GM12878 (cell line): ENCODE data around the gene PITPNB. TPM values are rescaled to one million over a fixed set of nuclear protein-coding genes. Genes with fewer than 3 reads are reported as not detected.

Experiments
- ATAC-seq: fragments of 200-7000 bp; cut with Tn5 transposase; 3 replicates; pipeline ENCODE4 v1.9.1; 2020; ENCODE audit warnings: mild to moderate bottlenecking, moderate library complexity
- BruUV-seq: library from RNA; stranded (reverse); fragments of 400-500 nt; replicated peaks from 2 replicates; lab custom pipeline; 2021; lab: Mats Ljungman, UMichigan
- CTCF ChIA-PET: fragments of 300-600 bp; sonication (Branson Sonifier 250); formaldehyde crosslinking; extraction: SDS; loops from one replicate; lab custom pipeline; 2021; ENCODE audit warnings: inconsistent platforms; lab: Yijun Ruan, JAX
- POLR2A ChIA-PET: fragments of 350-600 bp; formaldehyde crosslinking; extraction: SDS; loops from one replicate; lab custom pipeline; 2021; ENCODE audit warnings: inconsistent platforms; lab: Charles Lee
- RAD21 ChIA-PET: fragments of 300-600 bp; sonication (Branson Sonifier 250); formaldehyde crosslinking; loops from one replicate; lab custom pipeline; 2023; ENCODE audit warnings: antibody characterized with exemption; ENCODE audit not compliant: unreplicated experiment; lab: Charles Lee
- SMC1A ChIA-PET: fragments of 300-600 bp; sonication (Branson Sonifier 250); formaldehyde crosslinking; loops from one replicate; lab custom pipeline; 2023; ENCODE audit not compliant: unreplicated experiment, uncharacterized antibody; lab: Charles Lee
- DNase-seq: peaks from one replicate; pipeline ENCODE4 v3.0.0-alpha.2; 2011; ENCODE audit warnings: low read depth, low spot score
- FAIRE-seq: peaks from 3 replicates; lab custom pipeline; 2011; peaks lifted over from hg19 to GRCh38; lab: Jason Lieb, UNC
- H2AFZ ChIP-seq: 2 replicates; pipeline ENCODE4 v1.6.0; 2011; ENCODE audit warnings: low read depth, low read length, control low read depth; ENCODE audit not compliant: control insufficient read depth
- H3K27ac ChIP-seq: 2 replicates; pipeline ENCODE4 v1.5.1; 2011; ENCODE audit warnings: control low read depth; ENCODE audit not compliant: control insufficient read depth, insufficient read depth
- H3K27me3 ChIP-seq, 2 experiments: replicated peaks in 1 of 2; 2 replicates each; pipeline versions ENCODE4 v1.6.0 to v1.6.1; 2011; ENCODE audit warnings: low read length in 1 of 2; ENCODE audit not compliant: control insufficient read depth in 2 of 2, insufficient read depth in 2 of 2
- H3K36me3 ChIP-seq, 2 experiments: 2 replicates each; pipeline ENCODE4 v1.5.1; 2011; ENCODE audit warnings: low read length in 1 of 2; ENCODE audit not compliant: control insufficient read depth in 2 of 2, insufficient read depth in 2 of 2
- H3K4me1 ChIP-seq: 2 replicates; pipeline ENCODE4 v1.6.1; 2011; ENCODE audit warnings: mild to moderate bottlenecking, low read length, moderate library complexity, mixed read lengths; ENCODE audit not compliant: control insufficient read depth, insufficient read depth
- H3K4me2 ChIP-seq: 2 replicates; pipeline ENCODE4 v1.6.0; 2011; ENCODE audit warnings: control low read depth; ENCODE audit not compliant: control insufficient read depth, insufficient read depth
- H3K4me3 ChIP-seq: fragments of 200-600 bp; sonication (generic); 2 replicates; pipeline ENCODE4 v1.5.1; 2016
- H3K79me2 ChIP-seq: 2 replicates; pipeline ENCODE4 v1.6.0; 2011; ENCODE audit warnings: low read length; ENCODE audit not compliant: control insufficient read depth, insufficient read depth
- H3K9ac ChIP-seq: 2 replicates; pipeline ENCODE4 v1.8.0; 2011; ENCODE audit warnings: low read length, control low read depth, mixed read lengths; ENCODE audit not compliant: control insufficient read depth, insufficient read depth
- H3K9me3 ChIP-seq: replicated peaks from 3 replicates; pipeline ENCODE4 v1.5.1; 2011; ENCODE audit warnings: mild to moderate bottlenecking, low read length; ENCODE audit not compliant: control insufficient read depth, insufficient read depth
- H4K20me1 ChIP-seq: 2 replicates; pipeline ENCODE4 v1.6.0; 2011; ENCODE audit not compliant: control insufficient read depth, insufficient read depth
- ATF3 ChIP-seq: IDR thresholded peaks from 2 replicates; pipeline ENCODE4 v1.6.1; 2011; ENCODE audit warnings: low read depth, mild to moderate bottlenecking, low read length, moderate library complexity, borderline replicate concordance; ENCODE audit errors: extremely low read depth
- CTCF ChIP-seq, 3 experiments: IDR thresholded peaks in 2 of 3; conservative IDR thresholded peaks in 1 of 3; 2 replicates each; pipeline ENCODE4 v1.5.1; 2011; ENCODE audit warnings: low read depth in 3 of 3, low read length in 3 of 3, mild to moderate bottlenecking in 3 of 3, control low read depth in 2 of 3, moderate library complexity in 2 of 3, inconsistent platforms in 1 of 3, mixed read lengths in 1 of 3; ENCODE audit not compliant: control insufficient read depth in 2 of 3, insufficient read depth in 1 of 3; ENCODE audit errors: extremely low read depth in 1 of 3
- EZH2 ChIP-seq: IDR thresholded peaks from 2 replicates; pipeline ENCODE4 v1.6.1; 2012; ENCODE audit warnings: low read depth, mild to moderate bottlenecking, control low read depth, inconsistent platforms, low read length, borderline replicate concordance; ENCODE audit not compliant: control insufficient read depth
- MXI1 ChIP-seq: fragments of 150-350 bp; IDR thresholded peaks from 2 replicates; pipeline ENCODE4 v1.6.1; 2011; ENCODE audit warnings: low read depth, mild to moderate bottlenecking, inconsistent platforms, low read length, improper control_type of control experiment
- NR2C1 ChIP-seq: fragments of 450-650 bp; IDR thresholded peaks from 2 replicates; pipeline ENCODE4 v1.6.1; 2017; ENCODE audit warnings: antibody characterized with exemption, mild to moderate bottlenecking, moderate library complexity
- NRF1 ChIP-seq: conservative IDR thresholded peaks from 2 replicates; pipeline ENCODE4 v1.6.1; 2011; ENCODE audit warnings: mild to moderate bottlenecking, low read depth, low read length, improper control_type of control experiment
- REST ChIP-seq: IDR thresholded peaks from 2 replicates; pipeline ENCODE4 v1.6.1; 2012; ENCODE audit warnings: mild to moderate bottlenecking, low read depth, low read length
- RFX5 ChIP-seq: IDR thresholded peaks from 2 replicates; pipeline ENCODE4 v1.6.1; 2011; ENCODE audit warnings: low read depth, low read length, improper control_type of control experiment
- SKIL ChIP-seq: fragments of 450-650 bp; IDR thresholded peaks from 2 replicates; pipeline ENCODE4 v1.6.1; 2017; ENCODE audit warnings: mild to moderate bottlenecking, low read depth, inconsistent platforms; ENCODE audit not compliant: poor library complexity, severe bottlenecking
- ZNF24 ChIP-seq: fragments of 450-650 bp; IDR thresholded peaks from 2 replicates; pipeline ENCODE4 v1.6.1; 2017; ENCODE audit warnings: antibody characterized with exemption, mild to moderate bottlenecking
- in situ Hi-C: fragments of 300-500 bp; cut with MboI; formaldehyde crosslinking; loops from 9 replicates; pipeline ENCODE4 v1.14.3; 2018; ENCODE audit warnings: mixed read lengths
- intact Hi-C: fragments of 100-400 bp; cut with micrococcal nuclease; formaldehyde crosslinking; loops from one replicate; pipeline ENCODE4 v1.14.2; 2022; ENCODE audit not compliant: unreplicated experiment
- polyA plus RNA-seq, 11 experiments: library from polyadenylated mRNA; depleted of rRNA in 4 of 11; unstranded in 6 of 11; stranded (reverse) in 5 of 11; fragments of >200 nt; fragmentation: Nextera tagmentation in 4 of 11; fragmentation: Illumina TruSeq in 1 of 11; extraction: Ambion mirVana in 4 of 11; extraction: Trizol in 1 of 11; gene quantifications; 1 replicate in 1 of 11; 2 replicates in 10 of 11; pipeline versions ENCODE4 v1.2.1 to v1.2.3, GENCODE V29; 2011 to 2016; ENCODE audit warnings: inconsistent platforms in 2 of 11, missing spikeins in 2 of 11, low read depth in 1 of 11
- total RNA-seq, 4 experiments: library from RNA; depleted of rRNA in 3 of 4; stranded (reverse); fragments of >200 nt in 3 of 4; fragmentation: Illumina TruSeq in 1 of 4; extraction: Trizol in 1 of 4; gene quantifications; 2 replicates each; pipeline versions ENCODE4 v1.2.1 to v1.2.3, GENCODE V29; 2013 to 2021

PITPNB gene
- total and polyA plus RNA-seq, 10 of the 15 experiments (the other 5 are each of a cell fraction or from before 2014, with no cell fraction given): 19.7 to 116 (median 64.9) TPM

- no peak for TF ChIP-seq ATF3
- TF ChIP-seq RFX5: no peak
- TF ChIP-seq, all 136 proteins: peak for 0
Measured at GRCh38 chr22:27947448-27947847, 28.4 kb upstream of the PITPNB start (continued).

- Histone ChIP-seq H3K4me3 (no peak overlapping the region), H3K4me1 (no peaks in the 10 kb centered on the region), H2AFZ (no peak overlapping the region), H3K27ac (no peak overlapping the region), H3K27me3 (no peaks in the 10 kb centered on the region), H3K9ac (no peak overlapping the region), H3K36me3 (no peaks in the 10 kb centered on the region), H3K9me3 (no peaks in the 10 kb centered on the region), H3K4me2 (no peak overlapping the region), H4K20me1 (no peaks in the 10 kb centered on the region; the same call in 1 of the 2 replicates), H3K79me2 (no peaks in the 10 kb centered on the region)
- FAIRE-seq (no peak), DNase-seq (no peak), ATAC-seq (no peak)
- in situ Hi-C loops: no loop called here
- no peak for TF ChIP-seq ZNF24
- TF ChIP-seq NR2C1: no peak
- TF ChIP-seq EZH2: no peak
- no peak for TF ChIP-seq NRF1
- TF ChIP-seq SKIL: no peak
- TF ChIP-seq CTCF (IDR thresholded peaks at IDR 0.05 in 2 of 3, conservative IDR thresholded peaks at IDR 0.05 in 1 of 3; ENCODE audit: control insufficient read depth in 2 of 3, extremely low read depth in 1 of 3, insufficient read depth in 1 of 3, low read depth in 3 of 3, low read length in 3 of 3): no peak
- TF ChIP-seq MXI1: no peak
- TF ChIP-seq REST: no peak
- intact Hi-C loops: no loop called here
- POLR2A ChIA-PET: no interaction called here
- BruUV-seq: no TSS peak
- RAD21 ChIA-PET: no interaction called here
- CTCF ChIA-PET: no interaction called here
- SMC1A ChIA-PET: interaction anchor here (1.5 kb wide), 1 partner anchor 8 kb away, joined by 3 read pairs; no protein-coding TSS in a partner anchor
Measured at GRCh38 chr22:27941143-27941542, 22.1 kb upstream of the PITPNB start.
